Coronary artery (tissue), 2 donors: Measurements from ENCODE around the gene SUV39H2.
A peak's percentile ranks its signal among the peaks of the same experiment; 100 is the strongest.

ENCODE experiments used
- DNase-seq: peaks from one replicate; pipeline ENCODE4 v3.0.0-alpha.2; 2017; ENCODE audit warnings: low spot score
- H3K27ac ChIP-seq, 2 donors: fragments of 200-600 bp; sonication (generic); one replicate each; pipeline ENCODE4 v1.5.1; 2016 to 2019
- H3K4me3 ChIP-seq: fragments of 200-600 bp; sonication (generic); 2 replicates; pipeline ENCODE4 v1.5.1; 2016; ENCODE audit warnings: mild to moderate bottlenecking, moderate library complexity
- TF ChIP-seq, protein P1 (sequence below): fragments of 200-600 bp; sonication (generic); IDR thresholded peaks from one replicate; pipeline ENCODE4 v1.5.1; 2019; ENCODE audit warnings: antibody characterized with exemption

SUV39H2 gene

DNA sequence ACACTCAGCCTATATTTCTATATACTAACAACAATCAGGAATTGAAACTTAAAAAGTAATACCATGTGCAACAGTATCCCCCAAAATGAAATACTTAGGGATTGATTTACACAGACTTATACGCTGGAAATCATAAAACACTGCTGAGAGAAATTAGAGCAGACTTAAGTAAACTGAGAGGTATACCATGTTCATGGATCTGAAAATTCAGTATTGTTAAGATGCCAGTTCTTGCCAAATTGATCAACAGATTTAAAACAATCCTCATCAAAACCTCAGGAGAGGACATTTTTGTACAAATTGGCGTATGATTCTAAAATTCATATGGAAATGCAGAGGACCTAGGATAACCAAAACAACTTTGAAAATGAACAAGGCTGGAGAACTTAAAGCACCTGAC, 37.9 kb downstream of the SUV39H2 start:
- H3K4me3 ChIP-seq, result no peak overlapping the region
- no peak overlapping the region for H3K27ac ChIP-seq
- no peak for DNase-seq
- TF ChIP-seq, protein P1, sequence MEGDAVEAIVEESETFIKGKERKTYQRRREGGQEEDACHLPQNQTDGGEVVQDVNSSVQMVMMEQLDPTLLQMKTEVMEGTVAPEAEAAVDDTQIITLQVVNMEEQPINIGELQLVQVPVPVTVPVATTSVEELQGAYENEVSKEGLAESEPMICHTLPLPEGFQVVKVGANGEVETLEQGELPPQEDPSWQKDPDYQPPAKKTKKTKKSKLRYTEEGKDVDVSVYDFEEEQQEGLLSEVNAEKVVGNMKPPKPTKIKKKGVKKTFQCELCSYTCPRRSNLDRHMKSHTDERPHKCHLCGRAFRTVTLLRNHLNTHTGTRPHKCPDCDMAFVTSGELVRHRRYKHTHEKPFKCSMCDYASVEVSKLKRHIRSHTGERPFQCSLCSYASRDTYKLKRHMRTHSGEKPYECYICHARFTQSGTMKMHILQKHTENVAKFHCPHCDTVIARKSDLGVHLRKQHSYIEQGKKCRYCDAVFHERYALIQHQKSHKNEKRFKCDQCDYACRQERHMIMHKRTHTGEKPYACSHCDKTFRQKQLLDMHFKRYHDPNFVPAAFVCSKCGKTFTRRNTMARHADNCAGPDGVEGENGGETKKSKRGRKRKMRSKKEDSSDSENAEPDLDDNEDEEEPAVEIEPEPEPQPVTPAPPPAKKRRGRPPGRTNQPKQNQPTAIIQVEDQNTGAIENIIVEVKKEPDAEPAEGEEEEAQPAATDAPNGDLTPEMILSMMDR, result no peak

DNA sequence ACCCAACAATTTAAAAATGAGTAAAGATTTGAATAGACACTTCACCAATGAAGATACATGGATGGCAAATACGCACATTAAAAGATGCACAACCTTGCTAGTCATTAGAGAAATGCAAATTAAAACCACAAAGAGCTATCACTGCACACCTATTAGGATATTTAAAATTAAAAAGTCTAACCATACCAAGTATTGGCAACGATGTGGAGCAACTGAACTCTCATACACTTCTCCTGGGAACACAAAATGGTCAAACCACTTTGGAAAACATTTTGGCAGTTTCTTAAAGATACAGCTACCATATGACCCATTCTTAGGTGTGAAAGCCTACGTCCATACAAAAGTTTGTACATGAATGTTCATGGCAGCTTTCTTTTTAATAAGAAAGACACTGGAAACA, 39.2 kb downstream of the SUV39H2 start:
- H3K27ac ChIP-seq, result no peak overlapping the region
- DNase-seq, result no peak
- TF ChIP-seq, protein P1, result no peak
- no peak overlapping the region for H3K4me3 ChIP-seq

DNA sequence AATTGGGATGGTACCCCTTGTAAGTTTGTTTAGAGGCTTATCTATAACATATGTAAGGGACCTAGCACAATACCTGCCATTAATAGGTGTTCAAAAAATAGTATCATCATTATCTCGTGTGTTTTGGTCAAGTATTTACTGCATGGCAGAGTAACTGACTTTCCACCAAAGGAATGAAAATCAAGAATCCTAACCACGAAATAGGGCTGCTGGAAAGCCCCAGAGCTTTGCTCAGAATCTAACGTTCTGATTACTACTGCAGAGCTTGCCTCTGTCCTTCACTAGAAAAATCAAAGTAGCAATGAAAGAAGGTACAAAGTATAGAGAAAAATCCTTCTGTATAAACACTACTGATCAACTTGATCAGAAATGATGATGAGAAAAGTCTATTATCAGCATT, 40.3 kb downstream of the SUV39H2 start:
- H3K27ac ChIP-seq, result no peak overlapping the region
- no peak overlapping the region for H3K4me3 ChIP-seq
- TF ChIP-seq, protein P1, result no peak
- no peak for DNase-seq

DNA sequence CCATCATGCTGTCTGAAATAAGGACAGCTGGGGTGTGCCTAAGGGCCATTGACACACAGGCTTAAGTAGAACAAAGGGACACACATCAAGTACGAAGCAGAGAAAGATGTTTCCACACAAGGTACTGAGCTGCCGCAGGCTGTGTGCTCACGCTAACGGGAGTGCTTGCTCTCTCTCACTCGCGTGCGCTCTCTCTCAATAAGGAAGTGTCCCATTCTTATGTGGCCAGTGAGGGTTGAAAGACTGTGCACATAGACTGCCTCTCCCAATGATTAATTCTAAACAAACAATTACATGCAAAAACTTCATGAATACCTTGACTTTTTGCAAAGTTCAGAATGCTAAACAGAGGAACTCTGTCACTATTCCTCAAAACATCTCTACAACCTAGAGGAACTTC, 45.3 kb downstream of the SUV39H2 start:
- TF ChIP-seq, protein P1, result no peak
- Histone ChIP-seq H3K4me3 (no peak overlapping the region), H3K27ac (no peak overlapping the region)
- no peak for DNase-seq

DNA sequence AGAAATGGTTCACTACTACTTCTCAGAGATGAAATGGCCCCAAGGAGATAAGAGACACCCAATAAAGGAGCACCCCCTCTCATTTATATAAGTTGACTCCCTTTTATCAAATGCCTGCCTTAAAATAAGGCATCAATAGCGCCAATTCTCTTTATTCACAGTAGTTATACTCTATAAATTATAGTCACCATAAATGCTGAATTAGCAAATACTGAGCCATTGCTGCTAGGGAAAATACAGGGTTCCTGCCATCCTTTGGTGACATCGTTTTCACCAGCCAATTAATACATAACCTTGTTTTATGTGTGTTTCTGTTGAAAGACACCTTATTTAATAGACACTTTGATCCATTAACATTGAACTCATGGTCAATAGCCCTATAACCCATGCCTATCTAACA, 46.6 kb downstream of the SUV39H2 start:
- no peak for DNase-seq
- TF ChIP-seq, protein P1, result no peak
- Histone ChIP-seq H3K27ac (no peak overlapping the region), H3K4me3 (no peak overlapping the region)

DNA sequence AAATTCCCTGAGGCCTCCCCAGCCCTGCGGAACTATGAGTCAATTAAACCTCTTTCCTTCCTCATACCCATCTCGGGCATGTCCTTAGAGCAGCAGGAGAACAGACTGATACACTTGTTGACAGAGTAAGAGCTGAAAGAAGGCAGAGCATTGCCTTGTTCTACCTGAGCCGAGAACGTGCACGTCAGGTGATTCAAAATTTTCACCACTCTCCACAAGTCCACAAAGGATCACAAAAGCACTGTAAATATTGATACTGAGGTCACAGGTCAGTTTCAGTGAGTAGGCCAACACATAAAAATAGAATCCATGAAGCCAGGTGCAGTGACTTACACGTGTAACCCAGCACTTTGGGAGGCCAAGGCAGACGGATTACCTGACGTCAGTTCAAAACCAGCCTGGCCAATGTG, 47.4 kb downstream of the SUV39H2 start:
- no peak for DNase-seq
- Histone ChIP-seq H3K4me3 (no peak overlapping the region), H3K27ac (no peak overlapping the region)
- TF ChIP-seq, protein P1, result no peak

DNA sequence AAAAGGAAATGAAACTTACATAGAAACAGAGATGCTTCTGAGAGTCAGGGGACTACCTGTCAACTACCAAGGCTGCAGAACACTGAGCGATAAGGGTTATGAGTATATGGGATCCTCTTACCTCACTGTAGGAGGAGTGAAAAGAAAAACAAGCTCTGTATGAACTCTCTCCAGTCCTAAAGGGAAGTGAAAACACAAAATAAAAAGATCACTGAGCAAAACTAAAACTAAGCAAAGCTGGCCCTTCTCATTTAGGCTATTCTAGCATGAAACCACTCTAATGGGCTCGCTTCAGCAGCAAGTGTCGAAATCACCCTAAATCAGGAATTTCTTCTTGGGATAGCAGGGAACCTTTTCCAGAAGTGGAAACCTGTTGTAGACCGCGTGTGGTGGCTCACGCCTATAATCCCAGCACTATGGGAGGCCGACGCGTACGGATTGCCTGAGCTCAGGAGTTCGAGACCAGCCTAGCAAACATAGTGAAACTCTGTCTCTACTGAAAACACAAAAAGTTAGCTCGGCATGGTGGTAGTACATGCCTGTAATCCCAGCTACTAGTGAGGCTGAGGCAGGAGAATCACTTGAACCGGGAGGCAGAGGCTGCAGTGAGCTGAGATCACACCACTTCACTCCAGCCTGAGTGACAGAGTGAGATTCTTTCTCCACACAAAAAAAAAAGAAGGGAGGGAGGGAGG, 48.2 kb downstream of the SUV39H2 start:
- H3K4me3 ChIP-seq, result no peak overlapping the region
- DNase-seq, result no peak
- TF ChIP-seq, protein P1, result no peak
- H3K27ac ChIP-seq, result peak overlapping the region in 1 of 2 donors; percentile 28
